A673 (cell line): Measurements from ENCODE around the gene SLC16A12.

Experiments used
- CTCF ChIP-seq: fragments of 300-800, 200-600 bp; sonication (generic); conservative IDR thresholded peaks from 2 replicates; pipeline ENCODE4 v1.5.1; 2017; ENCODE audit warnings: low read depth, mild to moderate bottlenecking, antibody characterized with exemption, low read length, moderate library complexity, mixed read lengths
- EZH2 ChIP-seq: fragments of 200-600 bp; sonication (generic); IDR thresholded peaks from 2 replicates; pipeline ENCODE4 v1.6.1; 2017; ENCODE audit warnings: borderline replicate concordance, low read depth, mild to moderate bottlenecking, mixed read lengths, antibody characterized with exemption, low read length; ENCODE audit not compliant: poor library complexity, severe bottlenecking

GRCh38 chr10:89503151-89503550 lies 32.2 kb downstream of the SLC16A12 start:
- TF ChIP-seq CTCF (no peak), EZH2 (no peak)
